Body of pancreas (tissue), 4 donors: ENCODE measurements around the gene FBXL7. TPM values are rescaled to one million over a fixed set of nuclear protein-coding genes. Genes with fewer than 3 reads are reported as not detected.

ENCODE experiments used
- ATAC-seq: fragments of 150-250 bp; one replicate; pipeline ENCODE4 v1.9.1; 2016
- DNase-seq, 4 donors: peaks; one replicate each; pipeline ENCODE4 v3.0.0-alpha.2; 2019
- H3K27ac ChIP-seq, 4 donors: fragments of 200-600 bp; sonication (generic); 1 replicate in 3 of 4; 2 replicates in 1 of 4; pipeline versions ENCODE4 v1.5.1 to v1.6.1; 2016 to 2019; ENCODE audit warnings: mild to moderate bottlenecking in 1 of 4, mixed read lengths in 1 of 4, moderate library complexity in 1 of 4
- H3K27me3 ChIP-seq, 2 donors: fragments of 200-600 bp; sonication (generic); one replicate each; pipeline ENCODE4 v1.6.0; 2016; ENCODE audit warnings: mild to moderate bottlenecking in 1 of 2
- H3K36me3 ChIP-seq, 2 donors: fragments of 200-600 bp; sonication (generic); replicated peaks in 1 of 2; 2 replicates each; pipeline ENCODE4 v1.5.1; 2016; ENCODE audit warnings: low read depth in 2 of 2; ENCODE audit not compliant: insufficient read depth in 1 of 2
- H3K4me1 ChIP-seq: fragments of 200-600 bp; sonication (generic); one replicate; pipeline ENCODE4 v1.6.0; 2016
- H3K4me3 ChIP-seq, 2 donors: fragments of 200-600 bp; sonication (generic); 1 replicate in 1 of 2; 2 replicates in 1 of 2; pipeline ENCODE4 v1.5.1; 2016 to 2019
- H3K9me3 ChIP-seq, 3 donors: fragments of 200-600 bp; sonication (generic); 1 replicate in 2 of 3; 2 replicates in 1 of 3; pipeline ENCODE4 v1.5.1; 2016
- POLR2A ChIP-seq, 3 donors: fragments of 450-650 bp; IDR thresholded peaks; one replicate each; pipeline ENCODE4 v1.6.1; 2016; ENCODE audit warnings: antibody characterized with exemption in 3 of 3, mild to moderate bottlenecking in 2 of 3
- WGBS, 2 donors: methylation state at CpG; one replicate each; pipeline ENCODE4 v1.1.5; 2017; 5-methylcytosine and 5-hydroxymethylcytosine counted together
- intact Hi-C: fragments of 100-400 bp; cut with DNase I; formaldehyde crosslinking; loops from one replicate; pipeline ENCODE4 v1.15.1; 2023
- total RNA-seq, 2 donors: library from RNA; depleted of rRNA; stranded (reverse); fragments of >200 nt; gene quantifications; one replicate each; pipeline ENCODE4 v1.1.0, GENCODE V29; 2016
- TF ChIP-seq, protein P1 (sequence below), 7 experiments: fragments of 450-650 bp in 4 of 7; fragments of 200-600 bp in 3 of 7; sonication (generic) in 3 of 7; IDR thresholded peaks; one replicate each; pipeline ENCODE4 v1.5.1; 2016 to 2019; ENCODE audit warnings: antibody characterized with exemption in 7 of 7

Gene FBXL7
- total RNA-seq, 2 donors from 2014 or later: 3.1 to 4.0 TPM

DNA sequence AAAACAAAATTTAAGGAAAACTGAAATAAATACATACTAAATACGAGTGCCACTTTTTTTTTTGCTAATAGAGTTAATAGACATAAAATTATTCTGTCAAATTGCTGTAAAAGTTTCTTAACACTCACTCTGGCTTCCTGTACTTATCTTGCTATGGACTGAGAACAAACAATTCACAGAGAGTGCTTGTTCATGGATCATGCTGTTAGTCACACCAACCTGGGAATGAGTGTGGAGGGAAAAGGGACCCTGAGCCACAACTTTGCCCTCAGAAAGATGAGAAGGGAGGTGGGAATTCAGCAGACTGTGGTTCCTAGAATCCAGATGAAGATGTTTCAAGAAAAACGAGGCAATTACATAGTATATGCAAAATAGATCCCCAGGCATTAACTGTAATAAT, 246.9 kb downstream of the FBXL7 start:
- H3K36me3 ChIP-seq: no peaks in the 10 kb centered on the region
- intact Hi-C loops: no loop called here
- H3K9me3 ChIP-seq: no peaks in the 10 kb centered on the region
- no peak for ATAC-seq
- no peak for DNase-seq
- WGBS, 2 donors: 32 to 42% methylated on average over 2 of the region's 2 CpGs
- no peak overlapping the region for H3K27ac ChIP-seq
- TF ChIP-seq, protein P1, sequence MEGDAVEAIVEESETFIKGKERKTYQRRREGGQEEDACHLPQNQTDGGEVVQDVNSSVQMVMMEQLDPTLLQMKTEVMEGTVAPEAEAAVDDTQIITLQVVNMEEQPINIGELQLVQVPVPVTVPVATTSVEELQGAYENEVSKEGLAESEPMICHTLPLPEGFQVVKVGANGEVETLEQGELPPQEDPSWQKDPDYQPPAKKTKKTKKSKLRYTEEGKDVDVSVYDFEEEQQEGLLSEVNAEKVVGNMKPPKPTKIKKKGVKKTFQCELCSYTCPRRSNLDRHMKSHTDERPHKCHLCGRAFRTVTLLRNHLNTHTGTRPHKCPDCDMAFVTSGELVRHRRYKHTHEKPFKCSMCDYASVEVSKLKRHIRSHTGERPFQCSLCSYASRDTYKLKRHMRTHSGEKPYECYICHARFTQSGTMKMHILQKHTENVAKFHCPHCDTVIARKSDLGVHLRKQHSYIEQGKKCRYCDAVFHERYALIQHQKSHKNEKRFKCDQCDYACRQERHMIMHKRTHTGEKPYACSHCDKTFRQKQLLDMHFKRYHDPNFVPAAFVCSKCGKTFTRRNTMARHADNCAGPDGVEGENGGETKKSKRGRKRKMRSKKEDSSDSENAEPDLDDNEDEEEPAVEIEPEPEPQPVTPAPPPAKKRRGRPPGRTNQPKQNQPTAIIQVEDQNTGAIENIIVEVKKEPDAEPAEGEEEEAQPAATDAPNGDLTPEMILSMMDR (IDR thresholded peaks at IDR 0.05): no peak
- no peak for TF ChIP-seq POLR2A (IDR thresholded peaks at IDR 0.05)
- H3K4me1 ChIP-seq: no peaks in the 10 kb centered on the region
- H3K4me3 ChIP-seq: no peak overlapping the region
- H3K27me3 ChIP-seq: no peaks in the 10 kb centered on the region

DNA sequence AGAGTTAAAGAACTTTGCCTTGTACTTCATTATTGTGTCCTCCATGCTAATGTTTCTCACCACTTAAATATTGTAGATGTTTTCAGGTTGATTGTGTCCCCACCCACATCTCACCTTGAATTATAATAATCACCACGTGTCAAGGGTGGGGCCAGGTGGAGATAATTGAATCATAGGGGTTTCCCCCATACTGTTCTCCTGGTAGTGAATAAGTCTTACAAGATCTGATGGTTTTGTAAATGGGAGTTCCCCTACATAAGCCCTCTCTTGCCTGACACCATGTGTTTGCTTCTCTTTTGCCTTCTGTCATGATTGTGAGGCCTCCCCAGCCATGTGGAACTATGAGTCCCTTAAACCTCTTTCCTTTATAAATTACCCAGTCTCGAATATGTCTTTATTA, 248.3 kb downstream of the FBXL7 start:
- no peak overlapping the region for H3K4me3 ChIP-seq
- H3K27me3 ChIP-seq: no peaks in the 10 kb centered on the region
- no peak for DNase-seq
- no peaks in the 10 kb centered on the region for H3K4me1 ChIP-seq
- H3K27ac ChIP-seq: no peak overlapping the region
- TF ChIP-seq, protein P1 (IDR thresholded peaks at IDR 0.05): no peak
- no peak for TF ChIP-seq POLR2A (IDR thresholded peaks at IDR 0.05)
- intact Hi-C loops: no loop called here
- WGBS, 2 donors: 30 to 34% methylated on average over 2 of the region's 2 CpGs
- H3K36me3 ChIP-seq: no peaks in the 10 kb centered on the region
- H3K9me3 ChIP-seq: no peaks in the 10 kb centered on the region
- ATAC-seq: no peak

DNA sequence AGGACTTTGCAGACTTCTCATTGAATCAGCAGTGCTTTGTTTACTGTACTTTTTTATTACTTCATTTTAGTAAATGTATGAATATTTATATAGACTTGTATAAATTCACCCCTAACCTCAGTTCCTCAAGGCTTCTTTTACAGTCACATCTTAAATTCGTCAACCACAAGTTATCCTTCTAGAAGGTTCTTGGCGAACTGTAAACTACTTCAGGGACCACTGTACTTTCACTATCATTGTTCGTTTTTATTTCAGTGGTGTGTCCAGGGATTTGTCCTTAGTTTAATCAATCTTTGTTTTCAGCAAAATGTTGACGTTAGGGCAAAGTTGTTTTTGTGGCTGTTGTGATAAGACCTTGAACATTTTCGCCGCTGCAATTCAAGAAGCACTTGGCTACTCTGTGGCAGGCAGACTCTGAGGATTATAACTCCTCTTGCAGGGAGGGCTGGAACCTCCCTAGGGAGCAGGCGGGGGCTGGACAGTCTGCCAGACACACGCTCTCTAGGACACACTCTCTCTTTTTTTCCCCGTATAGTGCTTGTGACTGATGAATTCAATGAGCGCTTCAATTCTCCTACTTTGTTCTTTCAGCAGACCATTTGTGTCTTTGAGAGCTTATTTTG, 252.8 kb downstream of the FBXL7 start:
- Histone ChIP-seq H3K36me3 (no peaks in the 10 kb centered on the region), H3K4me1 (no peaks in the 10 kb centered on the region), H3K9me3 (no peaks in the 10 kb centered on the region), H3K27ac (no peak overlapping the region), H3K27me3 (no peaks in the 10 kb centered on the region), H3K4me3 (no peak overlapping the region)
- no peak for TF ChIP-seq POLR2A (IDR thresholded peaks at IDR 0.05)
- TF ChIP-seq, protein P1 (IDR thresholded peaks at IDR 0.05): no peak
- no peak for ATAC-seq
- 48 to 49% methylated on average over 10 of the region's 10 CpGs for WGBS, 2 donors
- peak in 1 of 4 donors; percentile 4 for DNase-seq
- intact Hi-C loops: no loop called here

DNA sequence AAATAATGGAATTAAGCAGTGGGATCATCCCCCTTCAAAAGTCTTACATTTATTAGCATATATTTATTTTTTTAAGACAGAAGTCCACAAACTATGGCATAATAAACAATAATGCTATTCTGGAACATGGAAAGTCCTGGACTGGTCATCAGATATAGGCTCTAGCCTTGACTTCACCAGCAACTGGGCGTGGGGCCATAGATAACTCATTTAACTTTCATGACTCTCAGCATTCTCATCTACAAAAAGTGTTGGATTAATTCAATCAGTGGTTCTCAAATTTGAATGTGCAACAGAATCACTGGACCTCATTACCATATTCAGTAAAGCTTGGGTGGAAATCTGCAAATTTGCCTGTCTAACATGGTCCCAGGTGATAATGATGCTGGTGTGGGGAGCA, 253.8 kb downstream of the FBXL7 start:
- no peak for DNase-seq
- TF ChIP-seq, protein P1 (IDR thresholded peaks at IDR 0.05): no peak
- TF ChIP-seq POLR2A (IDR thresholded peaks at IDR 0.05): no peak
- H3K27ac ChIP-seq: no peak overlapping the region
- no peaks in the 10 kb centered on the region for H3K27me3 ChIP-seq
- no peaks in the 10 kb centered on the region for H3K36me3 ChIP-seq
- WGBS, 2 donors: 46 to 48% methylated on average over 1 of the region's 1 CpG
- no peak for ATAC-seq
- H3K4me1 ChIP-seq: no peaks in the 10 kb centered on the region
- no peaks in the 10 kb centered on the region for H3K9me3 ChIP-seq
- no peak overlapping the region for H3K4me3 ChIP-seq
- intact Hi-C loops: no loop called here

DNA sequence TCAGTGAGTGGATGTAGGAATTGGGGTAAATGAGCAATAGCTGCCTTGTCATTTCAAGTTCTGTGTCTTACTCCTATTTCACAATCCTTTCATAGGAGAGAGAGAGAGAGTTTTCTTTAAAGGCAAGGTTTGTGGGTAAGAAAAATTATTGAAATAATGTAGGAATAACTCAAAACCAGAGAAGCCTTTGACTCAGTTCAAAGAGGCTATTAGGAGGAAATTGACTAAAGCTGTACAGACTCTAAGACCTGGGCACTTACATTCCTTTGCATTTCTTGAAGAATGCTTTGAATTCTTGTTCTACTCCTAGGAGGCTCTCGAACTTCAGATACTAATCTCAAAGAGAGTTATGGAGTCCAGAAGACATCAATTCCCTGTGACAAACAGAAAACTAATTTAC, 257.1 kb downstream of the FBXL7 start:
- Histone ChIP-seq H3K9me3 (no peaks in the 10 kb centered on the region), H3K4me3 (no peak overlapping the region), H3K36me3 (no peaks in the 10 kb centered on the region), H3K27ac (no peak overlapping the region), H3K27me3 (no peaks in the 10 kb centered on the region), H3K4me1 (no peaks in the 10 kb centered on the region)
- 18 to 19% methylated on average over 1 of the region's 1 CpG for WGBS, 2 donors
- intact Hi-C loops: no loop called here
- ATAC-seq: no peak
- DNase-seq: no peak
- no peak for TF ChIP-seq POLR2A (IDR thresholded peaks at IDR 0.05)
